Measurements from ENCODE around the gene NGEF. TPM values are rescaled to one million over a fixed set of nuclear protein-coding genes. Genes with fewer than 3 reads are reported as not detected.

The NGEF gene
- total RNA-seq, 1 experiment from 2014 or later, result 71.3 TPM

- Histone ChIP-seq H3K27ac (ENCODE audit: low read length) (no peak overlapping the region), H4K20me1 (ENCODE audit: low read length) (no peaks in the 10 kb centered on the region), H3K36me3 (ENCODE audit: low read depth, low read length) (peaks cover 12% of the 10 kb centered on the region; the same call in 1 of the 2 replicates), H3K27me3 (ENCODE audit: low read length) (no peaks in the 10 kb centered on the region), H3K9me2 (replicated peaks; ENCODE audit: low read length) (no peaks in the 10 kb centered on the region), H3K4me1 (ENCODE audit: insufficient read depth, low read length) (no peaks in the 10 kb centered on the region), H3K9ac (ENCODE audit: low read length) (no peak overlapping the region), H2AFZ (ENCODE audit: low read length) (no peak overlapping the region), H3K4me2 (ENCODE audit: low read length) (no peak overlapping the region), H3K79me2 (ENCODE audit: low read length) (0 out of 2 replicates have a peak, but pooled peaks cover 4% of the 10 kb centered on the region), H3K4me3 (ENCODE audit: low read length) (no peak overlapping the region), H3K9me3 (ENCODE audit: low read length) (no peaks in the 10 kb centered on the region), H3F3A (ENCODE audit: low read length, unreplicated experiment) (no peaks in the 10 kb centered on the region)
- no peak for ATAC-seq
- BruUV-seq (replicated peaks), result no TSS peak
- CTCF ChIA-PET, result no interaction called here
- intact Hi-C loops (cut with micrococcal nuclease), result no loop called here
- TF ChIP-seq CTCF (conservative IDR thresholded peaks at IDR 0.05; ENCODE audit: low read depth, low read length), result no peak
- no peak for TF ChIP-seq EZH2 (IDR thresholded peaks at IDR 0.05; ENCODE audit: low read length, unreplicated experiment)
- no peak for TF ChIP-seq EZH2phosphoT487 (IDR thresholded peaks at IDR 0.05; ENCODE audit: borderline replicate concordance, low read length)
- POLR2A ChIA-PET (ENCODE audit: unreplicated experiment), result interaction anchor here (0.6 kb wide), 1 partner anchor 259 kb away, joined by 3 read pairs; no protein-coding TSS in a partner anchor
- no peak for DNase-seq
Measured at GRCh38 chr2:232893834-232894233, 119.2 kb downstream of the NGEF start.

DNA sequence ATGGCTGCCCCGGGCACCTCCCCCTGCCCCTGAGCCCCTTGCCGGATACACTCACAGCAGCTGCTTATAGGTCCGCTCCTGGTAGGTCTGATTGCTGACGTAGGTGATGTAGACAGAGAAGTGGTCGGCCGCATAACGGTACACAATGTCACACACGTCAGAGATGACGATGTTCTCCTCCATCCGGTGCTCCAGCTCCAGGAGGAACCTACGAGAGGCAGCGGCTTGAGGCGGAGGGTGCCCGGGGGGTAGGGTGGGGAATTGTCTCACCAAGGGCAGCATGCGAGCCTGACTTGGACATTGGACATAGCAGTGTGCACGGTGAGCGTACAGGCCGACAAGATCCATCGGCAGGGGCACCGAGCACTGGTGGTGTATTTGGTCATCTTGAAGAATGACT is 120.2 kb downstream of the NGEF start:
- intact Hi-C loops (cut with micrococcal nuclease), result no loop called here
- TF ChIP-seq CTCF (conservative IDR thresholded peaks at IDR 0.05; ENCODE audit: low read depth, low read length) (no peak), EZH2phosphoT487 (IDR thresholded peaks at IDR 0.05; ENCODE audit: borderline replicate concordance, low read length) (no peak), EZH2 (IDR thresholded peaks at IDR 0.05; ENCODE audit: low read length, unreplicated experiment) (no peak)
- no TSS peak for BruUV-seq (replicated peaks)
- Histone ChIP-seq H3K9ac (ENCODE audit: low read length) (no peak overlapping the region), H3F3A (ENCODE audit: low read length, unreplicated experiment) (no peaks in the 10 kb centered on the region), H4K20me1 (ENCODE audit: low read length) (no peaks in the 10 kb centered on the region), H3K27me3 (ENCODE audit: low read length) (no peaks in the 10 kb centered on the region), H3K27ac (ENCODE audit: low read length) (no peak overlapping the region), H3K79me2 (ENCODE audit: low read length) (0 out of 2 replicates have a peak, but pooled peaks cover 4% of the 10 kb centered on the region), H3K4me3 (ENCODE audit: low read length) (no peak overlapping the region), H3K4me1 (ENCODE audit: insufficient read depth, low read length) (no peaks in the 10 kb centered on the region), H3K9me2 (replicated peaks; ENCODE audit: low read length) (no peaks in the 10 kb centered on the region), H3K36me3 (ENCODE audit: low read depth, low read length) (peaks cover 7% of the 10 kb centered on the region; the same call in 1 of the 2 replicates), H2AFZ (ENCODE audit: low read length) (no peak overlapping the region), H3K9me3 (ENCODE audit: low read length) (no peaks in the 10 kb centered on the region), H3K4me2 (ENCODE audit: low read length) (no peak overlapping the region)
- no peak for DNase-seq
- CTCF ChIA-PET, result no interaction called here
- POLR2A ChIA-PET (ENCODE audit: unreplicated experiment), result no interaction called here
- no peak for ATAC-seq

GRCh38 chr2:232892221-232892620 is 120.8 kb downstream of the NGEF start:
- H2AFZ ChIP-seq (ENCODE audit: low read length), result no peak overlapping the region
- intact Hi-C loops (cut with micrococcal nuclease), result no loop called here
- H3F3A ChIP-seq (ENCODE audit: low read length, unreplicated experiment), result no peaks in the 10 kb centered on the region
- no peak overlapping the region for H3K4me3 ChIP-seq (ENCODE audit: low read length)
- TF ChIP-seq CTCF (conservative IDR thresholded peaks at IDR 0.05; ENCODE audit: low read depth, low read length), result no peak
- TF ChIP-seq EZH2 (IDR thresholded peaks at IDR 0.05; ENCODE audit: low read length, unreplicated experiment), result no peak
- no peak for TF ChIP-seq EZH2phosphoT487 (IDR thresholded peaks at IDR 0.05; ENCODE audit: borderline replicate concordance, low read length)
- H3K9me3 ChIP-seq (ENCODE audit: low read length), result no peaks in the 10 kb centered on the region
- H3K79me2 ChIP-seq (ENCODE audit: low read length), result 0 out of 2 replicates have a peak, but pooled peaks cover 4% of the 10 kb centered on the region
- no TSS peak for BruUV-seq (replicated peaks)
- H3K9me2 ChIP-seq (replicated peaks; ENCODE audit: low read length), result no peaks in the 10 kb centered on the region
- H3K27ac ChIP-seq (ENCODE audit: low read length), result no peak overlapping the region
- H3K36me3 ChIP-seq (ENCODE audit: low read depth, low read length), result peaks cover 7% of the 10 kb centered on the region; the same call in 1 of the 2 replicates
- POLR2A ChIA-PET (ENCODE audit: unreplicated experiment), result no interaction called here
- CTCF ChIA-PET, result no interaction called here
- DNase-seq (no peak), ATAC-seq (no peak)
- H4K20me1 ChIP-seq (ENCODE audit: low read length), result no peaks in the 10 kb centered on the region
- no peaks in the 10 kb centered on the region for H3K27me3 ChIP-seq (ENCODE audit: low read length)
- H3K4me1 ChIP-seq (ENCODE audit: insufficient read depth, low read length), result no peaks in the 10 kb centered on the region
- no peak overlapping the region for H3K9ac ChIP-seq (ENCODE audit: low read length)
- no peak overlapping the region for H3K4me2 ChIP-seq (ENCODE audit: low read length)
